Measurements from ENCODE around the gene FUT2.
A peak's percentile ranks its signal among the peaks of the same experiment; 100 is the strongest.
"Not testable (repeated sequence)": the region's sequence is repeated elsewhere in the genome, so short reads cannot be mapped to it uniquely, and the experiment has no call there.

Gene FUT2

DNA sequence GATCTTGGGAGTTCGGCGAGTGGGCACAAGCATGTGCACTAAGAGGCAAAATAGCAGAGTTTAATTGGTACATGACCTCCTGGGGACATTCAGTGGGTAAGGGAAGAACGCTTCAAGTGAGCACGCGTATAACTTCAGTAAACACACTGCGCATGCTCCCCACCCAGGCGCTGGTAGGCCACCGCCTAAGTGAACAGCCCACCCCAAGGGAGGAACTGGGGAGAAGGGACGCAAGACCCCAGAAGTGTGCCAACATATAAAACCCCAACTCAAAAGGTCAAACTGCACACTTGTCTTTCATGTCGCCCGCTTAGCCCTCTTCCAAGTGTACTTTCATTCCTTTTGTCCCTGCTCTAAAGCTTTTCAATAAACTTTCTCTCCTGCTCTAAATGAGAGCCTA is 12.4 kb upstream of the FUT2 start:
- DNase-seq (ENCODE audit: low read depth, low spot score), result peak; percentile 62
- in situ Hi-C loops (cut with HindIII; ENCODE audit: low sequenced_read_pairs), result no loop called here
- TF ChIP-seq, protein P1, sequence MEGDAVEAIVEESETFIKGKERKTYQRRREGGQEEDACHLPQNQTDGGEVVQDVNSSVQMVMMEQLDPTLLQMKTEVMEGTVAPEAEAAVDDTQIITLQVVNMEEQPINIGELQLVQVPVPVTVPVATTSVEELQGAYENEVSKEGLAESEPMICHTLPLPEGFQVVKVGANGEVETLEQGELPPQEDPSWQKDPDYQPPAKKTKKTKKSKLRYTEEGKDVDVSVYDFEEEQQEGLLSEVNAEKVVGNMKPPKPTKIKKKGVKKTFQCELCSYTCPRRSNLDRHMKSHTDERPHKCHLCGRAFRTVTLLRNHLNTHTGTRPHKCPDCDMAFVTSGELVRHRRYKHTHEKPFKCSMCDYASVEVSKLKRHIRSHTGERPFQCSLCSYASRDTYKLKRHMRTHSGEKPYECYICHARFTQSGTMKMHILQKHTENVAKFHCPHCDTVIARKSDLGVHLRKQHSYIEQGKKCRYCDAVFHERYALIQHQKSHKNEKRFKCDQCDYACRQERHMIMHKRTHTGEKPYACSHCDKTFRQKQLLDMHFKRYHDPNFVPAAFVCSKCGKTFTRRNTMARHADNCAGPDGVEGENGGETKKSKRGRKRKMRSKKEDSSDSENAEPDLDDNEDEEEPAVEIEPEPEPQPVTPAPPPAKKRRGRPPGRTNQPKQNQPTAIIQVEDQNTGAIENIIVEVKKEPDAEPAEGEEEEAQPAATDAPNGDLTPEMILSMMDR (IDR thresholded peaks at IDR 0.05; ENCODE audit: low read depth, low read length), result no peak
- peak overlapping the region; percentile 18 for H3K4me3 ChIP-seq (ENCODE audit: low read depth, low read length)

DNA sequence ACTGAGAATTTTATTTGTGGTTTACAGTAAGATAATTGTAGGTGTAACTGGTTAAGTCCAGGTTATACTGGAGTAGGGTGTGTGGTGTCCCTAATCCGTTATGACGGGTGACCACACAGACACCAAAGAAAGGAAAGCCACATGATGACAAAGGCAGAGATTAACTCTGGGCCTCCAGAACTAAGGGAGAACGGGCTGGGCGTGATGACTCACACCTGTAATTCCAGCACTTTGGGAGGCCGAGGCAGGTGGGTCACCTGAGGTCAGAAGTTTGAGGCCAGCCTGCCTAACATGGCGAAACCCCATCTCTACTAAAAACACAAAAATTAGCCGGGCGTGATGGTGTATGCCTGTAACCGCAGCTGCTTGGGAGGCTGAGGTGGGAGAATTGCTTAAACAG is 10.2 kb upstream of the FUT2 start:
- in situ Hi-C loops (cut with HindIII; ENCODE audit: low sequenced_read_pairs), result no loop called here
- no peak overlapping the region for H3K4me3 ChIP-seq (ENCODE audit: low read depth, low read length)
- DNase-seq (ENCODE audit: low read depth, low spot score), result no peak
- TF ChIP-seq, protein P1 (IDR thresholded peaks at IDR 0.05; ENCODE audit: low read depth, low read length), result no peak

DNA sequence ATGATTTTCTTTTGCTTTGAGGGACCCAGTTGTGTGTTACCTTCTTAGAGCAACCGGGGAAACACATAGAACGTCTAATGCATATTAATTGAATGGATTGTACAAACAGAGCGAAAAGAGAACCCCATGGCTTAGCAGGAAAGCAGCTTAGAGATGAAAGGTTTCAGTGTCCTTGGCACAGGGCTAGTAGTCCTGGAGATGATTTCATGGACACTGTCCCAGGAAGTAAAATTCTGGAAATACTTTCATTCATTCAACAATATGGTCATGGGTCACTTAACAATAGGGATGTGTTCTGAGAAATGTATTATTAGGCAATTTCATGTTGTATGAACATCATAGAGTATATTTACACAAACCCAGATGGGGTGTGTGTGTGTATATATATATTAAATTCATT is 9.7 kb upstream of the FUT2 start:
- no peak for DNase-seq (ENCODE audit: low read depth, low spot score)
- in situ Hi-C loops (cut with HindIII; ENCODE audit: low sequenced_read_pairs), result no loop called here
- H3K4me3 ChIP-seq (ENCODE audit: low read depth, low read length), result no peak overlapping the region
- TF ChIP-seq, protein P1 (IDR thresholded peaks at IDR 0.05; ENCODE audit: low read depth, low read length), result no peak

DNA sequence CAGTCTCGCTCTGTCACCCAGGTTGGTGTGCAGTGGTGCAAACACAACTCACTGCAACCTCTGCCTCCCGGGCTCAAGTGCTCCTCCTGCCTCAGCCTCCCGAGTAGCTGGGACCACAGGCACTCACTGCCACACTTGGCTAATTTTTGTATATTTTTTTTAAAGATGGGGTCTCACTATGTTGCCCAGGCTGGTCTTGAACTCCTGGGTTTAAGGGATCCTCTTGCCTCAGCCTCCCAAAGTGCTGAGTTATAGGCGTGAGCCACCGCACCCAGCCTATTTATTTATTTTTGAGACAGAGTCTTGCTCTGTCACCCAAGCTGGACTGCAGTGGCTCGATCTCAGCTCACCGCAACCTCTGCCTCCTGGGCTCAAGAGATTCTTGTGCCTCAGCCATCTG is 9.1 kb upstream of the FUT2 start:
- H3K4me3 ChIP-seq (ENCODE audit: low read depth, low read length); DNase-seq (ENCODE audit: low read depth, low spot score); in situ Hi-C loops (cut with HindIII; ENCODE audit: low sequenced_read_pairs): not testable (repeated sequence)

DNA sequence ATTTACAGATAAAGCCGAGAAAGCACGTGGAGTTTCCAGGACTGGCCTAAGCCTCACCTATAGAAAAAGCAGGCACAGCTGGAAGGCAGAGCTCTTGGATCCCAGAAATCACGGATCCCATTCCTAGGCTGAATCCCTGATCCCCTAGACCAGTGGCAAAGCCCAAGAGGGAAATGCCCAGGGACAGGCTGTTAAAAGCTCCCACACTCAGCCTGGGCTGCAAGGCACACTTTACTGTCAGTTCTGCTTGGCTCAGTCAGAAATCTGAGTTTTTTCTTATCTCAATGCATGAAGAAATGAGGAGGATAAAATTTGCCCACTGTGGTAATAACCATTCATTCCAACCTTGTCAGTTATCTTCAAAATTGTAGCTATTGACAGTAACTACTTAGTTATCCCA is 8.0 kb upstream of the FUT2 start:
- TF ChIP-seq, protein P1 (IDR thresholded peaks at IDR 0.05; ENCODE audit: low read depth, low read length), result no peak
- H3K4me3 ChIP-seq (ENCODE audit: low read depth, low read length), result no peak overlapping the region
- DNase-seq (ENCODE audit: low read depth, low spot score), result no peak
- in situ Hi-C loops (cut with HindIII; ENCODE audit: low sequenced_read_pairs), result no loop called here

DNA sequence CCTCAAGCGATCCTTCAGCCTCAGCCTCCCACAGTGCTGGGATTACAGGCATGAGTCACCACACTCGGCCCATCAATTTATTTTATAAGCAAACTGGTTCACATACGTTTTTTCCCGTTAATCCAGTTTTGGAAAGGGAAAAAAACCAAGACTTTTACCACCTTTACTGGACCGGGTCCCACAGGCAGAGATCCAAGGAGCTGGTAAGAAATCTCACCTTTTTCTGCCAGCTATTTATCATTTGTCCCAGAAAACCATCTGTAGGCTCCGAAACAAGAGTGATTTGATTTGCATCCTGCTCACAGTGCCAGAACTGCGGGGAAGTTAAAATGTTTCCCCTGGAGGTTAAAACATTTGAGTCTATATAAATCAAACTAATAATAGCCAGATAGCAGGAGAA is 6.3 kb upstream of the FUT2 start:
- H3K4me3 ChIP-seq (ENCODE audit: low read depth, low read length), result no peak overlapping the region
- DNase-seq (ENCODE audit: low read depth, low spot score), result no peak
- TF ChIP-seq, protein P1 (IDR thresholded peaks at IDR 0.05; ENCODE audit: low read depth, low read length), result no peak
- in situ Hi-C loops (cut with HindIII; ENCODE audit: low sequenced_read_pairs), result no loop called here

DNA sequence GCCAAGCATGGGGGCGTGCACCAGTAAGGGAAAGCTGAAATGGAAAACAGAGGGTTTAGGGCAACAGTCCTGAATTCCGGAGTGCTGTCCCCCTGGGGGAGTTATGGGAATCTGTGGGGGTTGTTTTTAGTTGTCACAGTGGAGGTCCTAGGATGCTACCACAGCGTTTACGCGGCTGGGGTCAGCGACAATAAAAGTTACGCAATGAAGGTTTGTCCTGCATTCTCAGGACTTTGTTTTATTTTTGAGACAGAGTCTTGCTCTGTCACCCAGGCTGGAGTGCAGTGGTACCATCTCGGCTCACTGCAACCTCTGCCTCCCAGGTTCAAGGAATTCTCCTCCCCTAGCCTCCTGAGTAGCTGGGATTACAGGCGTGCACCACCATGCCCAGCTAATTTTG is 2.1 kb upstream of the FUT2 start:
- in situ Hi-C loops (cut with HindIII; ENCODE audit: low sequenced_read_pairs); DNase-seq (ENCODE audit: low read depth, low spot score); H3K4me3 ChIP-seq (ENCODE audit: low read depth, low read length): not testable (repeated sequence)

DNA sequence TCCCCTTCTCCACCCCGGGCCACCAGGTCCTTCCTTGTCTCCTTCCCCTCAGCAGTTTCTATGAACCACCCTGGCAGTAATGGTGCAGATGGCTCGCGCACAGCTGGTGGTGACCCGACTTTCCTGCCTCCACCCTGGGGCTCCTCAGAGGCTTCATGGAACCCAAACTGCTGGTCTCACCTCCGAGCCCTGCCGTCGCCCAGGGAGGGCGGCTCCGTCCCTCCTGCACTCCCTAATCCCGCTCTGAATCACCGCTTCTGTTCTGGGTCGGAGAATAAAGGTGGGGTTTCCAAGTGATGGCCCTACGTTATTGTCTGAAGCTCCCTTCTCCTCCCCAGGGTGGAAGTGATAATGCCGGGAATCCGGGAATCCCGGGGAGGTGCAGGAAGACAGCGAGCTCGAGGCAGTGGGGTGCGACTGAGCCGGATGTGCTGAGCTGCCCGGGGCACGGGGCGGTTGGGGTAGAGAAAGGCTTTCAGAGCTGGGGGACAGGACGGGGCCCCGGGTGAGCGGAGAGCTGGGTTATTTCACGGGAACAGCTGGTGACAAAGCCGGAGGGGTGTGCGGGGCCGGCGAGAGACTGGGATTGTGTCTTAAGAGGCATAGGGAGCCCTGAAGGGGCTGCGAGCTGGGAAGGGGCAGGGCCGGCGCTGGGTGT is 711 bp downstream of the FUT2 start:
- no peak for DNase-seq (ENCODE audit: low read depth, low spot score)
- in situ Hi-C loops (cut with HindIII; ENCODE audit: low sequenced_read_pairs), result no loop called here
- H3K4me3 ChIP-seq (ENCODE audit: low read depth, low read length), result no peak overlapping the region
- TF ChIP-seq, protein P1 (IDR thresholded peaks at IDR 0.05; ENCODE audit: low read depth, low read length), result no peak
